Left renal pelvis (tissue), 4 donors: ENCODE results near the gene TM9SF1. TPM values are rescaled to one million over a fixed set of nuclear protein-coding genes. Genes with fewer than 3 reads are reported as not detected.
"Not testable (repeated sequence)": the region's sequence is repeated elsewhere in the genome, so short reads cannot be mapped to it uniquely, and the experiment has no call there.

Source experiments
- DNase-seq, 4 donors: peaks; one replicate each; pipeline ENCODE4 v3.0.0-alpha.2; 2013; ENCODE audit warnings: low read depth in 4 of 4, low spot score in 3 of 4
- polyA plus RNA-seq, 4 donors: library from polyadenylated mRNA; unstranded; fragments of 120-200 nt; gene quantifications; one replicate each; pipeline ENCODE4 v1.2.1, GENCODE V29; 2013; ENCODE audit not compliant: insufficient read length in 4 of 4

Gene TM9SF1
- polyA plus RNA-seq, 4 donors, result 32.9 to 43.7 (median 35.4) TPM

DNA sequence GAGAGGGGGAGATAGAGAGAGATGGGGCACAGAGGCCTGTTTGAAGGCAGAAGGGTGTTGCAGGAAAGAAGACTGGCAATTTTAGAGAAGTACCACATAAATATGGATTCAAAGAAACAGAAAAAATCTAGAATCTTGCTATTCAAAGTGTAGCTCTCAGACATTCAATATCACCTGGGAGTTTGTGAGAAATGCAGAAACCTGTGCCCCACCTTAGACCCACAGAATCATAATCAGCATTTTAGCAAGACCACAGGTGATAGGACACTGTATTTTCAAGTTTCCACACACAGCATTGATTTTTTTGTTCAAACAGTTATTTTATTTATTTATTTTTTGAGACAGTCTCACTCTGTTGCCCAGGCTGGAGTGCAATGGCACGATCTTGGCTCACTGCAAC lies 33.7 kb upstream of the TM9SF1 start:
- no peak for DNase-seq

DNA sequence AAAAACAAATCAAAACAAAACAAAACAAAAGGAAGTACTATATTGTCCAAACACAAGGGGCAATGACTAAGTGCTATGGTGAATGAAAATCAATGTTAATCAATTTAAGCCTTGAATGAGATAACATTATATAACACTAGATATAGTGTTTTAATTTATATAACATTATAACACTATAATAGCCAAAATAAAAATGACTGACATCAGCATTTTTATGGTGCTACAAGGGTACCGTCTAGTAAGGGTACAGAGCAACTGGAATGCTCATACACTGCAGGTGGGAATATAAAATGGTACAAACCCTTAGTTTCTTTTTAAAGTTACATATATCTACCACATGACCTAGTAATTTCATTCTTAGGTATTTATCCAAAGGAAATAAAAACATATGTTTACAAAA lies 31.2 kb upstream of the TM9SF1 start:
- no peak for DNase-seq

DNA sequence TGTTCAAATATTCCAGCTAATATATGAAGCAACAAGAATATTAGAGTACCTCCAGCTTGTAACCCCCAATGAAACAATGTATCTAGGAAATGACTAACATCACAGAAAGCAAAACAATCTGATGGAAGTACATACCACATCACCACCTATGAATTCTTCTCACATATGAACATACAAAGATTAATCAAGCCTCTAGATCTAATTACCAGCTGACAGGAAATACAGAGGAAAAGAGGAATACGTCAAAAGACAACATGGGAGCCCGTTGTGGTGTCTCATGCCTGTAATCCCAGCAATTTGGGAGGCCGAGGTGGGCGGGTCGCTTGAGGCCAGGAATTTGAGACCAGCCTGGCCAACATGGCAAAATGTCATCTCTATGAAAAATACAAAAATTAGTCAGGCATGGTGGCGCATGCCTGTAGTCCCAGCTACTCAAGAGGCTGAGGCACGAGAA lies 29.4 kb upstream of the TM9SF1 start:
- no peak for DNase-seq

DNA sequence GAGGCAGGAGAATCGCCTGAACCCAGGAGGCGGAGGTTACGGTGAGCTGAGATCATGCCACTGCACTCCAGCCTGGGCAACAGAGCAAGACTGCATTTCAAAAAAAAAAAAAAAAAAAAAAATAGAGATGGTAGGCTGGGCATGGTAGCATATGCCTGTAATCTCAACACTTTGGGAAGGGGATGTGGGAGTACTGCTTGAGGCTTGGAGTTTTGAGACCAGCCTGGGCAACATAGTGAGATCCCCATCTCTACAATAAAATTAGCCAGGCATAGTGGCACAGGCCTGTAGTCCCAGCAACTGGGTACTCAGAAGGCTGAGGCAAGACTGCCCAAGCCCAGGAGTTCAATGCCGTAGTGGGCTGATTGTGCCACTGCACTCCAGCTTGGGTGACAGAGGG lies 27.7 kb upstream of the TM9SF1 start:
- not testable (repeated sequence) for DNase-seq

DNA sequence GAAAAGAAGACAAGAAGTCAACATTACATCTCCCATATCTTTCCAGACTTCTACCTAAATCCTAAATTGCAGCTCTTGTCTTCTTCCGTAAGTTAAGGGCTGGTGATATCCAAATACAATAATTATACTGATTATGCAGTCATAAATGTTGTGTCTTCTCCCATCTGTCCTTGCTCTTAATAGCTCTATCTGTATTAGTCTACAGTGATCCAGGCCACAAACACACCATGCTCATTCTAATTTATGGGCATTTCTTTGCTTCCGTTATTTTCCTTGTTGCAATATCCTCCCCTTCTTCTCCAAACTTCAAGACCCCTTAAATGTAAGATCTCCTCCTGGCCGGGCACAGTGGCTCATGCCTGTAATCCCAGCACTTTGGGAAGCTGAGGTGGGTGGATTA lies 24.3 kb upstream of the TM9SF1 start:
- DNase-seq, result no peak

DNA sequence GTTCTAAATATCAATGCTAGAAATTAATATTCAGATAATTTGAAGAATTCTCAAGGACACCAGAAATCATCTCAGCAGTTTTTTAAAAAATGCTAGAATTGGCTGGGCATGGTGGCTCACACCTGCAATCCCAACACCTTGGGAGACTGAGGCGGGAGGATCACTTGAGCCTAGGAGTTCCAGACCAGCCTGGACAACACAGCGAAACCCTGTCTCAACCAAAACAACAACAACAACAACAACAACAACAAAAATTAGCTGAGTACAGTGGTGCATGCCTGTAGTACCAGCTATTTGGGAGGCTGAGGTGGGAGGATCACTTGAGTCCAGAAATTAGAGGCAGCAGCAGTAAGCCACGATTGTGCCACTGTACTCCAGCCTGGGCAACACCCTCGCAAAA lies 23.8 kb upstream of the TM9SF1 start:
- DNase-seq, result no peak

DNA sequence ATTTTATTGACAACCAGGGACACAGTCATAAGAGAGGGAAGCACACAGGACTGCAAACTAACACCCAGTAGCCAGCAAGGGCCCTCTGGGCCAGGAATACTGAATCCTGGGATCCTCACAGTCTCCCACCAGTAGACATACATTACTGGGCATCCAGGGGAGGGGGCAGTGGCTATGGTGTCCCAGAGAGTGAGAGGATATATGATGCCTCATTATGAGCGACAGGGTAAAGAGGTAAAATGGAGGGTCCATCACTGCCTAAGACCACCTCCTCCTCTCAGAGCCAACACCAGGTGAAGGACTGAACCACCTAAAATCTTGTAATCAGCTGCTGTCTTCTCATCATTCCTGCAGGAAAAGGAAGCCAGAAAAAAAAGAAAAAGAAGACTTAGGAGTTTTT lies 21.6 kb upstream of the TM9SF1 start:
- not testable (repeated sequence) for DNase-seq

DNA sequence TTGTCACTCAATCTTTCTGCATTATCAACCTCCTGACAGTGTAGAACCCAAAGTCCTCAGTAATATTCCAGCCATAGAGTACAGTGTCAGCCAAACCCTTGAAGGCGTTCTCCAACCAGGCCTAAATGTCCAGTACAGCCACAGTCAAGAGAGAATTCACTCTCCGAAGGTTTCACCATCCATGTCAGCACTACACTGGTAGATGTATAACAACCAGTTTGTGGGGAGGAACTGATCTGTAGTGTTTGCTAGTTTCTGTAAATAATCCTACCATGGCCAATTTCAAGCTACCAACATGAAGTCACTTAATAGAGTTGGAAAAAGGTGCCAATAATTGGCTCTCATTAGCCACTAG lies 21.1 kb upstream of the TM9SF1 start:
- DNase-seq, result no peak

DNA sequence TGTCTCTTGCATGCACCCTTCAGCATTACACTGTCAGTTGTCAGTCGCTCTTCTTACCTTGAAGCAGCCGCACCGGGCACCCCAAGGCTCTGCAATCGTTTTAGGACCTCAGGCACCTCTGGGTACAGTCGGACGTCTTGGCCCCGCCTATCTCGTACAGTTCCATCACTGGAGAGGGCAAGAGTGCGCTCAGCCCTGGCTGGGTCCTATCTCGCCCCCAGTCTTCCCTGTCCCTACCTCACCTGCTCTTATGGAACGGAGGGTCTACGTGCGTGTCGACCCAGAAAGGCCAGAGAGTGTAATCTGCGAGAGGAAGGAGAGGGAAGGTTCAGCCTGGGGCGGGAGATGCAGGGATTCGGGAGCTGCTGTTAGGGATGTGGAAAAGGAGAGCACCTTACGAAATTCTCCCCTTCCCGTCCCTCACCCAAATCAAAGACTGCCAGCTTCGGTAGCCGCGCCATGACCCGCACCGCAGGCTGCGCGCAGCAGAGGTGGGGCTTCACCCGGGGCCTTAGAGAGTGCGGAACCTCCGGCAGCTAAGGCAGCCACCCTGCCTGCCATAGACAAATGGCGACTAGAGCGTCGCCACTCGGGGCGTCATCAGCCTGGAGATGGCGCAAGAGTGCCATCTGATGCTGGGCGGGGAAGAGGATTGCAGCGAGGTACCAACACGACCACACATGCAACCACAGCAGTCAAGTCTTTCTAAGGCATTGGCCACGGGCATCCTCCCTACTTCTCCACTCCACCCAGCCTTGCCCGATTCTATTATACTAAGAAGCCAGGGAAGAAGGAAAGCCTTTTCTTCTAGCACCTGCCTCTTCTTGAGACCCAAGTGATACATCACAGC lies 20.5 kb upstream of the TM9SF1 start, which contains the start of gene MDP1:
Gene MDP1, minus strand, starts transcription at position 572 of the 850 bp plus-strand sequence. Its CDS starts 111 bp downstream, at position 461.
- peak in 3 of 4 donors; percentile 68 to 75 (median 71) for DNase-seq

DNA sequence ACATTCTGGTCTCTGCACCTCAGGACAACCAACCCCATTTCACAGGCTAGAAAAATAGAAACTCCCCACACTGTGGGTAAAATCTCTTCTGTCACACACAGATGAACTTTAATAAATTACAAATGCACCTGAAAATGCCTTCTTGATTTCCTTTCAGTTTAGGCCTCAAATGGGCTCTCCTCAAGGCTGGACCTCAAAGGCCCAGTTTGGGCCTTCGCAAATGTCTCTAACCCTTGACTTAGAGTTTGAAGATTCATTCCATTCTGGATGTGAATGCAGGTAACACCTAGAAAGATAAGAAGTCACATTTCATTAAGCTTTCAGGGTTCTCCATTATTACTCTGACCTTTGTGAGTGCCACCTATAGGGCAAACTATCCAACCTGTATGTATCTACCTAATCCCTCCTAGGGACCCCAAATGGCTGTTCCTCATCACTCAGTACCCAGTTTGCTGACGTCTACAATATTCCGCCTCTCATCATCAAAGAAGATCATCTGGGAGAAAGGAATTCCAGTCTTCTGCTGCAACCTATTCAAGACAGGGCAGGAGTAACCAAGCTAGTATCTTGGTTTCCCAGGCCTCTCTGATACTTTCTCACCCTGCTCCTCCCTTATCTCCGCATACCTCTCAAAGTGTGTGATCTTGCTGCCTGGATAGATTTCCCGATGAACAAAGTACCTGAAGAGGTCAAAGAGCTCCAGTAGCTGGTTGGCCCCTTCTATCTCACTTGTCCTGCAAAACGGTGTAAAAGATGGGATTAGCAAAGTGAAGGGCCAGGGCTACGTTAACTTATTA lies 18.8 kb upstream of the TM9SF1 start:
- DNase-seq, result no peak

DNA sequence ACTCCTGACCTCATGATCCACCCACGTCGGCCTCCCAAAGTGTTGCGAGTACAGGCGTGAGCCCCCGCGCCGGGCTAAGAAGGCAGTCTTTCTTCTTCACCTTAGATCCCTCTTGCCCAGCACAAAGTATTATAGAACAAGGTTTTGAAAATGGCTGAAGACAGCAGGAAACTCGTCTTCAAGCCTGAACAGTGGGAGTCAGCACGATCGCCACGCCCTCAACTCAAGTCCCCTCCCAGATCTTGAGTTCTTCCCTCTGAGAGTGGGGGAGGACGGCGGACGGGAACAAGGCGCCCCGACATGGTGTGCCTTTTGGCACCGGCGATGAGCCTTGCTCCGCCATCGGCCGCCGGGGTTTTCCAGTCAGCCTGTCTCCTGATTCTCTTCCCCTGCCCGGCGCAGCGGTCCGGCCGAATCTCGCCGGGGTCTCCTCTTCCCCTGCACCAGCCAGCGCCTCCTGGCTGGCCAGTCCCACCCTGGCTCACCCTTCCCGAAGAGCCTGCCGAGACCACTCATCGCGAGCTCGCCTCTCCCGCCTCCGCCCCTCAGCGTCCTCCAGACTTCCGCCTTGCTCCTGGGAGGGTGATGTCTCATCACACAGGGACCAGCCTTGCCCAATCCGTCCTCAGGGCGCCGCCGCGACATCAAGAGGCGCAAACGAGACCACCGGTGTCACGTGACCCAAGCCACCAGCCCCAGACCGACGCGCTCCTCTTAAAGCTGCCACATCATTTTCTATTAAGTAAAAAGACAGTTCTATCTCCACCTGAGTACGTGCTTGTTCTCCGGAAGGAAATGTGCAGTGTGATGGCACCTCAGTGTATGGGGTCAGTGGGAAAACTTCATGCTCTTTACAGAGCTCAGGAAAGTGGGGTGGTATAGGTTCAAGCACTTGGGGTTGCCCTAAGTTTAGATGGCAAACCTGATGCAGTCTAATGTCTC lies 18.0 kb upstream of the TM9SF1 start, which contains the start of gene CHMP4A:
Gene CHMP4A, minus strand, starts transcription at position 565 of the 942 bp plus-strand sequence. Its CDS starts 49 bp downstream, at position 516.
- DNase-seq, result peak; percentile 88 to 95 (median 92)

DNA sequence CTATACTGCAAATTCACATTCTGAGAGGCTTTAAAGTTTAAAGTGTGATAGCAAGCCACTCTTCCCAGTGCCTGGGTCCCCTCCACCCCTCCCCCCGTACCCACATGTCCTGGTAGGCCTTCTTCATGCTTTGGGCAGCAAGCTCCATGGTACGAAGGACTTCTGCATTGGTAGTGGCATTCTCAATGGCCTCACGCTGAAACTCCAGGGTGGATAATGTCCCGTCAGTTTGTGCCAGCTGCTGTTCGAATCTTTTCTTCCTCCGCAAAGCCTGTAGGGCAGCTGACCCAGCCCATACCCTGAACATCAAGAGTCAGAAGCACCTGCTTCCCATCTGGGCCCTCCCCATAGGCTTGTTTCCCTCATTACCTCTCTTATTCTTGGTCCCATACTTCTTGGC lies 16.1 kb upstream of the TM9SF1 start:
- DNase-seq, result no peak

DNA sequence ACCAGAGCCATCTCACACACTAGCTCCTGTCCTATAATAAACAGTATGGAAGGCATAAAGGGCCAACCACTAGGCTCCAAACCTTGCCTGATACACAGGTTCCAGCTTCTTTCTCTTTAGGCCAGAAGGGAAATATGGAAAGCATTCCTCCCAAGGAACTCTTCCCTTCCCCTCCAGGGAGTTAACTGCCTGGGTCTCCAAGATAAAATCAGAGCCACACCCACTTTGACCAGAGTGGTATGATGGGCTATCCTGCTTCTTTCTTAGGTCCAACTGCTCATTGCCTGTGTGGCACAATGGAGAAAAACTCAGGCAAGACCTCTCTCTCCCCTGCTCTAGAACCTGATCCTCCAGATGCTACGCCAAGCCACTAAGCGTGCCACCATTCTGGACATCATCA lies 12.4 kb upstream of the TM9SF1 start:
- DNase-seq, result no peak

DNA sequence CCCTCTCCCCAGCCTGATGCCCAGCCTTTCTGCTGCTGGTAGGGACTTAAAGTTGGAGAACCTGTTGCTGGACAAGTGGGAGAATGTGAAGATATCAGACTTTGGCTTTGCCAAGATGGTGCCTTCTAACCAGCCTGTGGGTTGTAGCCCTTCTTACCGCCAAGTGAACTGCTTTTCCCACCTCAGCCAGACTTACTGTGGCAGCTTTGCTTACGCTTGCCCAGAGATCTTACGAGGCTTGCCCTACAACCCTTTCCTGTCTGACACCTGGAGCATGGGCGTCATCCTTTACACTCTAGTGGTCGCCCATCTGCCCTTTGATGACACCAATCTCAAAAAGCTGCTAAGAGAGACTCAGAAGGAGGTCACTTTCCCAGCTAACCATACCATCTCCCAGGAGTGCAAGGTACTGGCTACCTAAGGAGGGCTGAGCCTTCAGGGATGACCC lies 11.9 kb upstream of the TM9SF1 start:
- no peak for DNase-seq

DNA sequence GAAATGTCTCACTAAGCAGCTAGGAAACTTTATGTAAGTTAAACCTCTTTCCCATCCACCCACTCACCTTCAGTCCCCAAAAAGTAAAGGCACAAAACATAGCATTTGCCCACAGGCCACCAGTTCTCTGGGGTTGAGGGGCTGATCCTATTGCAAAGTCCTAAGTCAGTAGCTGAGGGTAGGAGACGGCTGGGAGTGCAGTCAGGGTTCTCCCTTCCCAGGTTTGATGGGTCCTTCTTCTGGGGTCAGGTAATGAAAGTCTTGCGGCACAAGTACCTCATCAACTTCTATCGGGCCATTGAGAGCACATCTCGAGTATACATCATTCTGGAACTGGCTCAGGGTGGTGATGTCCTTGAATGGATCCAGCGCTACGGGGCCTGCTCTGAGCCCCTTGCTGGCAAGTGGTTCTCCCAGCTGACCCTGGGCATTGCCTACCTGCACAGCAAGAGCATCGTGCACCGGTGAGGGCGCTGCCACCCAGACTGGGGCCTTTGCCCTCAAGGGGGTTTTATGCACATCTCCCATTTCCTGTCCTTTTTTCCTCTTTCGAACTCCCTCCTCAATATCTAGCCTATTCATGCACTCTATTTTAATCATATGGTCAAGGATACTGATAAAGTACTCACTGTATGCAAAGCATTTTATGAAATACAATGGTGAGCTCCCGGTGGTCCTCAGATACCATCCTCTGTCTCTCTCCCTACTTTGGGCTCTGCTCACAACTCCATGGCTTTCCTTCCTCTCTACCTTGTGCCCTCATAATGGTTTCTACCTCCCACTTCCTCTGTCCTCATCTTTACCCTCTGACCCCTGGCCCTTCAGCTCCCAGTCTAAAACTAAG lies 11.2 kb upstream of the TM9SF1 start:
- no peak for DNase-seq

DNA sequence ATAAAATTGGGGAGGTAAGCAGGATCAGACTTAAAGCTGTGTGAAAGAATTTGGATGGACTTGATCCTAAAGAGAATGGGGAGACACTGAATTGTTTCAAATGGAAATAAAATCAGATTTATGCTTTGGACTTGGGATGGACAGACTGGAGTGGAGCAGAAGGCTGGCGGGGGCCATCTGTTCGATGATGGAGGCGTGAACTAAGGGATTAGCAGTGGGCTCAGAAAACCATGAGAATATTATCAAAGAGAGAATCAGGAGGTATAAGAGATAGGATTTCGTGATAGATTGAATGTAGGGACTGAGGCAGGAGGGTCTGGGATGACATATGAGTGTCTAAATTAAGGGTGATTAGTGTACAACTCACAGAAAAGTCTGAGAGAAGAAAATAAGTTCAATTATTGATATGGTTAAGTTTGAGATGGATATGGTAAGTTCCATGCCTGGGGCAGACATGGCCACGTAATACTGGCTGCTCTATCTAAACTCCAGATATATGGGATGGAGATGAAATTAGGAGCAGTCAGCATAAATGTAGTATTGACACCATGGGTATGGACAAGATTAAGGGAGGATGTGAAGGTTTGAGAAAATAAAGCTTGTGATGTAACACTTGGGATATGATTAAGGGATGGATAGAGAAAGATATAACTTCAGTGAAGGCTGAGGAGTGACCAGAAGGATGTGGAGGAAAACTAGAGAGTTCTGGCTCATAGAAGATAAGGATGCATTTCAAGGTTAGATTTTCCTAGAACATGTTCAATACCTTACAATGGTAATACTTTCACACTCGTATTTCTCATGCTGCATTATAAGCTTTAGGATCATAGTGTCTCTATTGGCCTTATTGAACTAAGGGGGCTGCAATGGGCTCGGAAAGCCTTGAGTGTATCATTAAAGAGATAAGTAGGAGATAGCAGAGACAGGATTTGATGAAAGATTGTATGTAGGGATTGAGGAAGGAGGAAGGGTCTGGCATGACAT lies 9.2 kb upstream of the TM9SF1 start:
- DNase-seq, result no peak

DNA sequence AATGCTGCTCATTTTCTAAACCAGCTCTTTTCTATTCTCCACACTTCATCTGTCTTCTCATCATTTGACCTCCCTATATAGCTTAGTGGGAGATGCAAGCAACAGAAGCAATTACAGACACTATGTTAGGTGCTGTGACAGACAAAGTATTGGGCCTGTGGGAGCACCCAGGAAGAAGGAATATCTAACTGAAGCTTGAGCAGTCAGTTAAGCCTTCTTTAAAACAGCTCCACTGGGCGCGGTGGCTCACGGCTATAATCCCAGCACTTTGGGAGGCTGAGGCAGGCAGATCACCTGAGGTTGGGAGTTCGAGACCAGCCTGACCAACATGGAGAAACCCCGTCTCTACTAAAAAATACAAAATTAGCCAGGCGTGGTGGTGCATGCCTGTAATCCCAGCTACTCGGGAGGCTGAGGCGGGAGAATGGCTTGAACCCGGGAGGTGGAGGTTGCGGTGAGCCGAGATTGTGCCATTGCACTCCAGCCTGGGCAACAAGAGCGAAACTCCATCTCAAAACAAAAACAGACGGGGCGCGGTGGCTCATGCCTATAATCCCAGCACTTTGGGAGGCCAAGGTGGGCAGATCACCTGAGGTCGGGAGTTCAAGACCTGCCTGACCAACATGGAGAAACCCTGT lies 8.1 kb upstream of the TM9SF1 start:
- not testable (repeated sequence) for DNase-seq

DNA sequence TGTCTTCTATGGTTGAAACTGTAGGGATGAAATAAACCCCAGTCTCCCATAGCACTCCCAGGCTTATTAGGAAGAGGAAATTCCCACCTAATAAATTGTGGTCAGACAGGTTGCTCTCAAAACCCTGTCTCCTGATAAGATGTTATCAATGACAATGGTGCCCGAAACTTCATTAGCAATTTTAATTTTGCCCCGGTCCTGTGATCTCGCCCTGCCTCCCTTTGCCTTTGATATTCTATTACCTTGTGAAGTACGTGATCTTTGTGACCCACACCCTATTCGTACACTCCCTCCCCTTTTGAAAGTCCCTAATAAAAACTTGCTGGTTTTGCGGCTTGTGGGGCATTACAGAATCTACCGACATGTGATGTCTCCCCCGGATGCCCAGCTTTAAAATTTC lies 7.3 kb upstream of the TM9SF1 start:
- not testable (repeated sequence) for DNase-seq
